Panc1 (cell line): ENCODE results near the gene AIG1. TPM values are rescaled to one million over a fixed set of nuclear protein-coding genes. Genes with fewer than 3 reads are reported as not detected.

Experiments used
- ATAC-seq: fragments of 200-7000 bp; cut with Tn5 transposase; 2 replicates; pipeline ENCODE4 v1.9.1; 2020; ENCODE audit warnings: mild to moderate bottlenecking, moderate library complexity
- BruUV-seq: library from RNA; stranded (reverse); fragments of 400-500 nt; replicated peaks from 2 replicates; lab custom pipeline; 2021; lab: Mats Ljungman, UMichigan
- CTCF ChIA-PET: fragments of 300-600 bp; sonication (Branson Sonifier 250); formaldehyde crosslinking; loops from one replicate; lab custom pipeline; 2022; ENCODE audit warnings: antibody characterized with exemption; lab: Charles Lee
- POLR2A ChIA-PET: fragments of 300-600 bp; sonication (Branson Sonifier 250); formaldehyde crosslinking; loops from one replicate; lab custom pipeline; 2022; ENCODE audit warnings: antibody characterized with exemption; lab: Charles Lee
- DNase-seq: peaks from one replicate; pipeline ENCODE4 v3.0.0-alpha.2; 2010; ENCODE audit warnings: low read depth, low spot score
- H3K27ac ChIP-seq: 2 replicates; pipeline ENCODE4 v1.5.1; 2011; ENCODE audit warnings: mild to moderate bottlenecking, low read length, inconsistent platforms
- H3K27me3 ChIP-seq: fragments of 200-500 bp; sonication (Bioruptor generic); 2 replicates; pipeline ENCODE4 v1.6.0; 2014; ENCODE audit warnings: low read length, inconsistent platforms; ENCODE audit not compliant: control insufficient read depth, insufficient read depth
- H3K36me3 ChIP-seq: fragments of 200-500 bp; sonication (Bioruptor generic); 2 replicates; pipeline ENCODE4 v1.5.1; 2014; ENCODE audit warnings: inconsistent platforms, mild to moderate bottlenecking, low read length, moderate library complexity; ENCODE audit not compliant: control insufficient read depth, insufficient read depth
- H3K4me1 ChIP-seq: 2 replicates; pipeline ENCODE4 v1.5.1; 2011; ENCODE audit warnings: inconsistent platforms, mild to moderate bottlenecking, low read length, moderate library complexity; ENCODE audit not compliant: control insufficient read depth, insufficient read depth
- H3K4me3 ChIP-seq, 2 experiments: 2 replicates each; pipeline ENCODE4 v1.5.1; 2011 to 2012; ENCODE audit warnings: low read depth in 2 of 2, low read length in 2 of 2, mild to moderate bottlenecking in 2 of 2, inconsistent platforms in 1 of 2, moderate library complexity in 1 of 2
- H3K9me3 ChIP-seq: fragments of 200-500 bp; sonication (Bioruptor generic); 2 replicates; pipeline ENCODE4 v1.5.1; 2014; ENCODE audit warnings: low read depth, mild to moderate bottlenecking, inconsistent platforms, low read length, moderate library complexity; ENCODE audit not compliant: control insufficient read depth, insufficient read depth
- POLR2AphosphoS5 ChIP-seq: IDR thresholded peaks from 2 replicates; pipeline ENCODE4 v1.6.1; 2012; ENCODE audit warnings: mild to moderate bottlenecking, low read depth, low read length, moderate library complexity
- SIN3A ChIP-seq: IDR thresholded peaks from 2 replicates; pipeline ENCODE4 v1.6.1; 2012; ENCODE audit warnings: low read depth, mild to moderate bottlenecking, low read length, moderate library complexity, borderline replicate concordance; ENCODE audit not compliant: insufficient read depth
- TCF7L2 ChIP-seq: IDR thresholded peaks from 2 replicates; pipeline ENCODE4 v1.6.1; 2011; ENCODE audit warnings: mild to moderate bottlenecking, low read depth, low read length, inconsistent platforms
- in situ Hi-C: cut with HindIII; loops from 2 replicates; pipeline ENCODE4 v1.10.0; 2016; ENCODE audit warnings: low sequenced_read_pairs, low pct_unique_long_range_greater_than_20kb
- intact Hi-C: fragments of 100-400 bp; cut with micrococcal nuclease; formaldehyde crosslinking; loops from one replicate; pipeline ENCODE4 v1.10.0; 2022; ENCODE audit not compliant: unreplicated experiment
- total RNA-seq: library from RNA; stranded (reverse); gene quantifications from one replicate; pipeline ENCODE4 v1.2.1, GENCODE V29; 2021; ENCODE audit not compliant: unreplicated experiment
- TF ChIP-seq, protein P1 (sequence below), 2 experiments: IDR thresholded peaks; 2 replicates each; pipeline ENCODE4 v1.6.1; 2011 to 2012; ENCODE audit warnings: low read depth in 2 of 2, control low read depth in 1 of 2, low read length in 1 of 2, mild to moderate bottlenecking in 1 of 2, moderate library complexity in 1 of 2; ENCODE audit not compliant: insufficient read depth in 1 of 2
- TF ChIP-seq, protein P2 (sequence below): fragments of 450-650 bp; IDR thresholded peaks from 2 replicates; pipeline ENCODE4 v1.5.1; 2017; ENCODE audit warnings: mild to moderate bottlenecking

AIG1 gene
- total RNA-seq, 1 experiment from 2014 or later, result 23.9 TPM

DNA sequence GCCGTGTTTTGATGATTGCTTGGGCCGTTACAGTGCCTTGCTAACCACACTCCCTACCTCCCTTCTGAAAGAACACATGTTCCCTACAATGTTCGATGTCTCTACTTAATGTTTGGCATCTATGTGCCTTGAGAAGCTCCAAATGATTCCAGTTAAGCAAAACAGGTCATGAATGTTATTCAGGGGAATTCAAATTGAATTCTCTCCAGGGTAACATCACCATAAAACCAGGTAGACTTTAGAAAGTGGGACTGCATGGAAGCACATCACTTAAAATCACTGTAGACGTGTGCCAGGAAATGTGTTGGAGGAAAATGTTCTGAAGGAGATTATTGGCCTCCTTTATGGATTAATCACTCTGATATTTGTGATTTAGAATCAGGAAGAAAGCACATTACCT is 261.7 kb downstream of the AIG1 start:
- Histone ChIP-seq H3K9me3 (no peaks in the 10 kb centered on the region), H3K27ac (no peak overlapping the region), H3K27me3 (no peaks in the 10 kb centered on the region), H3K4me3 (no peak overlapping the region), H3K4me1 (no peaks in the 10 kb centered on the region), H3K36me3 (no peaks in the 10 kb centered on the region)
- intact Hi-C loops, result no loop called here
- TF ChIP-seq SIN3A, result no peak
- TF ChIP-seq POLR2AphosphoS5, result no peak
- no peak for ATAC-seq
- ChIA-PET POLR2A (no interaction called here), CTCF (no interaction called here)
- in situ Hi-C loops, result no loop called here
- BruUV-seq, result no TSS peak
- no peak for DNase-seq

DNA sequence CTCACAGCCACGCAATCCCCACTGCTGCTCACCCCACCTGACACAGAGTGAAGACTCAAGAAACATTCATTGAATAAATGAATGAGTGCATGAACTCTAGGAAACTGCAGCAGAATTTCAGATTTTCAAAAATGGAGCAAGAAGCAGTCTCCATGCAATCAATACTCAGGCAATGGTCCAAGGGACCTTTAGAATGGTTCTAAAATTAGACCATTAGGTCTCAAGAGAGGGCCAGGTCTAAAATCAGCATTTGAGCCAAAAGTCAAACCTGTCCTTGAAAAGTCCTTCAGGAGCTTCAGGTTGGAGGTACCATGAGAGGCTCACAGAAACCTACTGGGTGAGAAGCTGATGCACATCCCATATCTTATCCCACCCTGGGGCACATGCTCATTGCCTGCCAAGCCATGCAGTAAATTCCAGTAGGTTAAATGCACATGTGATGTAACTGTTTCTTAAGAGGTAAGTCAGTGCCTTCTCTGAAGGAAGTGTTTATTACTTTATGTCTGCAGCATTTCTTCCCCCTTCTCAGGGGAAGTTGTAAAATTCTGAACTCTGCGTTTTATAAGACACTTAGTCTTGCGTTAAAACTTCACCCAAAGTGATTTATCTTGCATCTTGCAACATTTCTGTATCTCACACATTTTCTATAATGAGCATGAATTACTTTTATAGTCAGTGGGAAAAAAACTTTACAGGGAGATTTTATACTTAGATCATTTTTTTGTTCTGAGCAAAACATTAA is 263.2 kb downstream of the AIG1 start:
- no TSS peak for BruUV-seq

DNA sequence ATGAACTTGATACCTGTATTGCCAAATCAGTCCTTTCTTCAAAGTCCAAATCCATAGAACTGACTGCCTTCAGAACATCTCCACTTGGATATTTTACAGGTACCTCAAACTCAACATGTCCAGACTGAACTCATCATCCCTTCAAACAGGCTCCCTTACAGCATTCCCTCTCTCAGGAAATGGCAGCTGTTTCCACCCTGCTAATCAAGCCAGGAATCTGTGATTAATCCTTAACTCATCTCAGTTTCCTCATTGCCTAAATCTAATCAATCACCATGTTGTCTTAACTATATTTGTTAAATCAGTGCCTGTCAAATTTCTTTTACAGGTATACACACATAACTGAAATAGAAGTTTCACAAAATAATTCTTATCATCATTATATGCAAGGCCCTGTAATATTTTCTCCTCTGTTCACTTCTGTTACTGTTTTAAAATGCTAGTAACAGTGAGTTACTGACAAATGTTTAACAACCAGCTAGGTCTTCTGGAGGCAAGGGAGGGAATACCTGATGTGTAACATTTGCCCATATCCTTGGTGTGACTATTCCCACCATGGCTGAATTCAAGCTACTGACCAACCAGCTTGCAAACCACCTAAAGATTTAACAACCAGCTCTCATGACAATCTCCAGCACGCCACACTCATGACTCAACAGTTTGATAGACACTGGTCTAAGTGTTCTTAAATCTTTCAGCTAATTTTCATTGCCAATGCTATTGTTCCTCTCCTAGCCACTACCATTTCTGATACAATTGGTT is 264.9 kb downstream of the AIG1 start:
- H3K4me3 ChIP-seq, result no peak overlapping the region
- no peaks in the 10 kb centered on the region for H3K27me3 ChIP-seq
- no peak for TF ChIP-seq POLR2AphosphoS5
- TF ChIP-seq, protein P1, sequence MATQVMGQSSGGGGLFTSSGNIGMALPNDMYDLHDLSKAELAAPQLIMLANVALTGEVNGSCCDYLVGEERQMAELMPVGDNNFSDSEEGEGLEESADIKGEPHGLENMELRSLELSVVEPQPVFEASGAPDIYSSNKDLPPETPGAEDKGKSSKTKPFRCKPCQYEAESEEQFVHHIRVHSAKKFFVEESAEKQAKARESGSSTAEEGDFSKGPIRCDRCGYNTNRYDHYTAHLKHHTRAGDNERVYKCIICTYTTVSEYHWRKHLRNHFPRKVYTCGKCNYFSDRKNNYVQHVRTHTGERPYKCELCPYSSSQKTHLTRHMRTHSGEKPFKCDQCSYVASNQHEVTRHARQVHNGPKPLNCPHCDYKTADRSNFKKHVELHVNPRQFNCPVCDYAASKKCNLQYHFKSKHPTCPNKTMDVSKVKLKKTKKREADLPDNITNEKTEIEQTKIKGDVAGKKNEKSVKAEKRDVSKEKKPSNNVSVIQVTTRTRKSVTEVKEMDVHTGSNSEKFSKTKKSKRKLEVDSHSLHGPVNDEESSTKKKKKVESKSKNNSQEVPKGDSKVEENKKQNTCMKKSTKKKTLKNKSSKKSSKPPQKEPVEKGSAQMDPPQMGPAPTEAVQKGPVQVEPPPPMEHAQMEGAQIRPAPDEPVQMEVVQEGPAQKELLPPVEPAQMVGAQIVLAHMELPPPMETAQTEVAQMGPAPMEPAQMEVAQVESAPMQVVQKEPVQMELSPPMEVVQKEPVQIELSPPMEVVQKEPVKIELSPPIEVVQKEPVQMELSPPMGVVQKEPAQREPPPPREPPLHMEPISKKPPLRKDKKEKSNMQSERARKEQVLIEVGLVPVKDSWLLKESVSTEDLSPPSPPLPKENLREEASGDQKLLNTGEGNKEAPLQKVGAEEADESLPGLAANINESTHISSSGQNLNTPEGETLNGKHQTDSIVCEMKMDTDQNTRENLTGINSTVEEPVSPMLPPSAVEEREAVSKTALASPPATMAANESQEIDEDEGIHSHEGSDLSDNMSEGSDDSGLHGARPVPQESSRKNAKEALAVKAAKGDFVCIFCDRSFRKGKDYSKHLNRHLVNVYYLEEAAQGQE (IDR thresholded peaks at IDR 0.05; ENCODE audit: insufficient read depth in 1 of 2, low read depth in 2 of 2, low read length in 1 of 2), result no peak
- TF ChIP-seq, protein P2, sequence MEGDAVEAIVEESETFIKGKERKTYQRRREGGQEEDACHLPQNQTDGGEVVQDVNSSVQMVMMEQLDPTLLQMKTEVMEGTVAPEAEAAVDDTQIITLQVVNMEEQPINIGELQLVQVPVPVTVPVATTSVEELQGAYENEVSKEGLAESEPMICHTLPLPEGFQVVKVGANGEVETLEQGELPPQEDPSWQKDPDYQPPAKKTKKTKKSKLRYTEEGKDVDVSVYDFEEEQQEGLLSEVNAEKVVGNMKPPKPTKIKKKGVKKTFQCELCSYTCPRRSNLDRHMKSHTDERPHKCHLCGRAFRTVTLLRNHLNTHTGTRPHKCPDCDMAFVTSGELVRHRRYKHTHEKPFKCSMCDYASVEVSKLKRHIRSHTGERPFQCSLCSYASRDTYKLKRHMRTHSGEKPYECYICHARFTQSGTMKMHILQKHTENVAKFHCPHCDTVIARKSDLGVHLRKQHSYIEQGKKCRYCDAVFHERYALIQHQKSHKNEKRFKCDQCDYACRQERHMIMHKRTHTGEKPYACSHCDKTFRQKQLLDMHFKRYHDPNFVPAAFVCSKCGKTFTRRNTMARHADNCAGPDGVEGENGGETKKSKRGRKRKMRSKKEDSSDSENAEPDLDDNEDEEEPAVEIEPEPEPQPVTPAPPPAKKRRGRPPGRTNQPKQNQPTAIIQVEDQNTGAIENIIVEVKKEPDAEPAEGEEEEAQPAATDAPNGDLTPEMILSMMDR, result no peak
- no peak for TF ChIP-seq TCF7L2
- TF ChIP-seq SIN3A, result no peak
- CTCF ChIA-PET, result no interaction called here
- ATAC-seq, result no peak
- no TSS peak for BruUV-seq
- H3K9me3 ChIP-seq, result no peaks in the 10 kb centered on the region
- in situ Hi-C loops (no loop called here), intact Hi-C loops (no loop called here)
- H3K27ac ChIP-seq, result no peak overlapping the region
- no peaks in the 10 kb centered on the region for H3K36me3 ChIP-seq
- H3K4me1 ChIP-seq, result no peaks in the 10 kb centered on the region
- no peak for DNase-seq
- POLR2A ChIA-PET, result no interaction called here

More for the DNA sequence above, 263.2 kb downstream of the AIG1 start:
- H3K27ac ChIP-seq, result no peak overlapping the region
- ATAC-seq (no peak), DNase-seq (no peak)
- TF ChIP-seq POLR2AphosphoS5, result no peak
- H3K9me3 ChIP-seq, result no peaks in the 10 kb centered on the region
- in situ Hi-C loops (no loop called here), intact Hi-C loops (no loop called here)
- no peaks in the 10 kb centered on the region for H3K4me1 ChIP-seq
- H3K27me3 ChIP-seq, result no peaks in the 10 kb centered on the region
- H3K4me3 ChIP-seq, result no peak overlapping the region
- H3K36me3 ChIP-seq, result no peaks in the 10 kb centered on the region
- CTCF ChIA-PET, result interaction anchor here (0.5 kb wide), 1 partner anchor 101 kb away, joined by 7 read pairs; no protein-coding TSS in a partner anchor
- POLR2A ChIA-PET, result no interaction called here
